Upper lobe of left lung (tissue), 6 donors: Measurements from ENCODE around the gene OSBP2. TPM values are rescaled to one million over a fixed set of nuclear protein-coding genes. Genes with fewer than 3 reads are reported as not detected.

Source experiments
- ATAC-seq, 2 donors: fragments of 200-7000 bp; cut with Tn5 transposase; one replicate each; pipeline ENCODE4 v1.9.1; 2022; ENCODE audit warnings: mild to moderate bottlenecking in 2 of 2, moderate library complexity in 2 of 2; ENCODE audit not compliant: low FRiP score in 2 of 2
- DNase-seq, 2 donors: peaks; one replicate each; pipeline ENCODE4 v3.0.0-alpha.2; 2019 to 2020
- H3K27ac ChIP-seq, 4 donors: fragments of 200-600 bp; sonication (generic); one replicate each; pipeline ENCODE4 v1.5.1; 2016 to 2019
- H3K27me3 ChIP-seq, 4 donors: fragments of 200-600 bp; sonication (generic); one replicate each; pipeline ENCODE4 v1.5.1; 2017 to 2019
- H3K36me3 ChIP-seq, 4 donors: fragments of 200-600 bp; sonication (generic); one replicate each; pipeline ENCODE4 v1.5.1; 2016 to 2019
- H3K4me1 ChIP-seq, 4 donors: fragments of 200-600 bp; sonication (generic); one replicate each; pipeline ENCODE4 v1.5.1; 2018 to 2019
- H3K4me3 ChIP-seq, 4 donors: fragments of 200-600 bp; sonication (generic); one replicate each; pipeline ENCODE4 v1.5.1; 2017 to 2019; ENCODE audit warnings: mild to moderate bottlenecking in 2 of 4, moderate library complexity in 1 of 4
- H3K9me3 ChIP-seq, 4 donors: fragments of 200-600 bp; sonication (generic); one replicate each; pipeline ENCODE4 v1.5.1; 2018 to 2019
- EP300 ChIP-seq, 4 donors: sonication (generic); formaldehyde crosslinking; IDR thresholded peaks; one replicate each; pipeline ENCODE4 v1.5.1; 2017; ENCODE audit warnings: antibody characterized with exemption in 4 of 4, control low read depth in 2 of 4
- POLR2A ChIP-seq, 4 donors: fragments of 450-650 bp; IDR thresholded peaks; one replicate each; pipeline ENCODE4 v1.5.1; 2016 to 2017; ENCODE audit warnings: antibody characterized with exemption in 4 of 4, mild to moderate bottlenecking in 2 of 4
- POLR2AphosphoS5 ChIP-seq, 2 donors: sonication (generic); formaldehyde crosslinking; IDR thresholded peaks; one replicate each; pipeline ENCODE4 v1.5.1; 2017; ENCODE audit warnings: antibody characterized with exemption in 2 of 2
- WGBS, 2 donors: methylation state at CpG; one replicate each; pipeline ENCODE4 v1.1.5; 2017 to 2018; 5-methylcytosine and 5-hydroxymethylcytosine counted together
- total RNA-seq, 6 donors: library from RNA; depleted of rRNA in 4 of 6; stranded (reverse); fragments of >200 nt in 4 of 6; gene quantifications; one replicate each; pipeline versions ENCODE4 v1.1.0 to v1.2.1, GENCODE V29; 2016 to 2021
- TF ChIP-seq, protein P1 (sequence below), 6 experiments: fragments of 450-650 bp in 4 of 6; fragments of 200-600 bp in 2 of 6; sonication (generic) in 2 of 6; IDR thresholded peaks; one replicate each; pipeline ENCODE4 v1.5.1; 2016 to 2019; ENCODE audit warnings: antibody characterized with exemption in 6 of 6
- donor health status: DM: no; HTN: no; CAD: no; lungs with moderate emphysema.
- donor health status: DM: no; HTN: yes; CAD: no; lungs with severe emphysema.

OSBP2 gene
- total RNA-seq, 6 donors from 2014 or later: 3.5 to 14.5 (median 5.0) TPM

DNA sequence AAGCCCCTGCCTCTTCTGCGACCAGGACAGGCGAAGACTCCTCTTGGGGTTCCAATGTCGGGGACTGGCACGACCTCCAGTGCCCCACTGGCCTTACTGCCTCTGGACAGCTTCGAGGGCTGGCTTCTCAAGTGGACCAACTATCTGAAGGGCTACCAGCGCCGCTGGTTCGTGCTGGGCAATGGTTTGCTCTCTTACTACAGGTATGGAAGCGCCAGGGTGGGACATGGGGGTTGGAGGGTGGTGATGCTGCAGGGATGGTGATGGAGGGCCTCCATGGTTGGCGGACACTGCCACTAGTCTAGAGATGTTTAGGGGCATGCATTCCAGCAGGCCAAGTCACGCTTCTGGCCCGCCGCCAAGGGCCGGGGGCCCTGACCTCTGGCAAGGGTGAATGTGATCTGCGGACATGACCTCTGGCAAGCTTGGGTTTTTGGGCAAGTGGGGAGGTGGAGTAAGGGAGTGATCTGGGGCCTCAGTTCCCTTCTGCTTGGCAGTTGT lies 727 bp downstream of the OSBP2 start:
- Histone ChIP-seq H3K4me1 (peaks cover 5 to 17% (median 14%) of the 10 kb centered on the region in 4 donors), H3K27me3 (no peaks in the 10 kb centered on the region), H3K36me3 (no peaks in the 10 kb centered on the region), H3K27ac (peak overlapping the region in 1 of 4 donors; percentile 62), H3K4me3 (peak overlapping the region in 3 of 4 donors; percentile 52 to 67 (median 65)), H3K9me3 (no peaks in the 10 kb centered on the region)
- DNase-seq (peak; percentile 41 to 85), ATAC-seq (peak; percentile 30 to 52)
- TF ChIP-seq EP300 (IDR thresholded peaks at IDR 0.05) (no peak), POLR2A (IDR thresholded peaks at IDR 0.05) (no peak), POLR2AphosphoS5 (IDR thresholded peaks at IDR 0.05) (no peak)
- TF ChIP-seq, protein P1, sequence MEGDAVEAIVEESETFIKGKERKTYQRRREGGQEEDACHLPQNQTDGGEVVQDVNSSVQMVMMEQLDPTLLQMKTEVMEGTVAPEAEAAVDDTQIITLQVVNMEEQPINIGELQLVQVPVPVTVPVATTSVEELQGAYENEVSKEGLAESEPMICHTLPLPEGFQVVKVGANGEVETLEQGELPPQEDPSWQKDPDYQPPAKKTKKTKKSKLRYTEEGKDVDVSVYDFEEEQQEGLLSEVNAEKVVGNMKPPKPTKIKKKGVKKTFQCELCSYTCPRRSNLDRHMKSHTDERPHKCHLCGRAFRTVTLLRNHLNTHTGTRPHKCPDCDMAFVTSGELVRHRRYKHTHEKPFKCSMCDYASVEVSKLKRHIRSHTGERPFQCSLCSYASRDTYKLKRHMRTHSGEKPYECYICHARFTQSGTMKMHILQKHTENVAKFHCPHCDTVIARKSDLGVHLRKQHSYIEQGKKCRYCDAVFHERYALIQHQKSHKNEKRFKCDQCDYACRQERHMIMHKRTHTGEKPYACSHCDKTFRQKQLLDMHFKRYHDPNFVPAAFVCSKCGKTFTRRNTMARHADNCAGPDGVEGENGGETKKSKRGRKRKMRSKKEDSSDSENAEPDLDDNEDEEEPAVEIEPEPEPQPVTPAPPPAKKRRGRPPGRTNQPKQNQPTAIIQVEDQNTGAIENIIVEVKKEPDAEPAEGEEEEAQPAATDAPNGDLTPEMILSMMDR (IDR thresholded peaks at IDR 0.05): no peak
- WGBS, 2 donors: 58 to 76% methylated on average over 9 to 15 of the region's 15 CpGs

- TF ChIP-seq POLR2AphosphoS5 (IDR thresholded peaks at IDR 0.05) (no peak), EP300 (IDR thresholded peaks at IDR 0.05) (no peak), POLR2A (IDR thresholded peaks at IDR 0.05) (no peak)
- TF ChIP-seq, protein P1 (IDR thresholded peaks at IDR 0.05): no peak
- Histone ChIP-seq H3K36me3 (no peaks in the 10 kb centered on the region), H3K27ac (no peak overlapping the region), H3K4me1 (peaks cover 5 to 17% (median 14%) of the 10 kb centered on the region in 4 donors), H3K9me3 (no peaks in the 10 kb centered on the region), H3K4me3 (no peak overlapping the region), H3K27me3 (no peaks in the 10 kb centered on the region)
- WGBS, 2 donors: 93 to 98% methylated on average over 6 to 7 of the region's 7 CpGs
- DNase-seq (no peak), ATAC-seq (no peak)
Measured at GRCh38 chr22:30695871-30696655, 1.4 kb downstream of the OSBP2 start.

DNA sequence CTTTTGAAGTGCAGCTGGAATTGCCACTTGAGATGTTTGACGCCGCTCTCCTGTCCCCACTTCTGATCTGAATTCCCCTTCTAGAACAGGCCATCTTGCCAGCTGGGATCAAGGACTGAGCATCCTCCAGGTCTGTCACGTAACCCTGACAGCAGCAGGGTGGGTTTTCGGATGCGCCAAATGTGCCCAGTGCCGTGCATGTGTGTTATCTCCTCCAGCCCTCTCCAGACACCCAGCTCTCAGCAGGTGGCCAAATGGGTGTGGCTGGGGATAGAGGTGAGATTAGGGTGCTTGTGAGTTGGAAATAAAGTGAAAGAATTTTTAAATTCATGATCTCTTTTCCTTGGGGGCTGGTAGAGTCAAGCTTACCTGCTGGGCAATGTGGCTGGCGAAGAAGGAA lies 3.3 kb downstream of the OSBP2 start:
- H3K4me3 ChIP-seq: no peak overlapping the region
- peaks cover 5 to 17% (median 14%) of the 10 kb centered on the region in 4 donors for H3K4me1 ChIP-seq
- ATAC-seq (no peak), DNase-seq (no peak)
- H3K27ac ChIP-seq: no peak overlapping the region
- no peaks in the 10 kb centered on the region for H3K9me3 ChIP-seq
- TF ChIP-seq POLR2AphosphoS5 (IDR thresholded peaks at IDR 0.05) (no peak), EP300 (IDR thresholded peaks at IDR 0.05) (no peak), POLR2A (IDR thresholded peaks at IDR 0.05) (no peak)
- TF ChIP-seq, protein P1 (IDR thresholded peaks at IDR 0.05): no peak
- H3K36me3 ChIP-seq: no peaks in the 10 kb centered on the region
- WGBS, 2 donors: 86 to 99% methylated on average over 3 to 7 of the region's 7 CpGs
- no peaks in the 10 kb centered on the region for H3K27me3 ChIP-seq

GRCh38 chr22:30701872-30702271 lies 7.2 kb downstream of the OSBP2 start:
- Histone ChIP-seq H3K4me1 (no peaks in the 10 kb centered on the region), H3K9me3 (no peaks in the 10 kb centered on the region), H3K27ac (no peak overlapping the region), H3K27me3 (no peaks in the 10 kb centered on the region), H3K36me3 (no peaks in the 10 kb centered on the region), H3K4me3 (no peak overlapping the region)
- ATAC-seq (no peak), DNase-seq (no peak)
- 83 to 100% methylated on average over 1 of the region's 1 CpG for WGBS, 2 donors
- TF ChIP-seq POLR2A (IDR thresholded peaks at IDR 0.05) (no peak), EP300 (IDR thresholded peaks at IDR 0.05) (no peak), POLR2AphosphoS5 (IDR thresholded peaks at IDR 0.05) (no peak)
- TF ChIP-seq, protein P1 (IDR thresholded peaks at IDR 0.05): no peak
